GM12878 (cell line): ENCODE data around the gene TWIST1. TPM values are rescaled to one million over a fixed set of nuclear protein-coding genes. Genes with fewer than 3 reads are reported as not detected.

Source experiments
- ATAC-seq: fragments of 200-7000 bp; cut with Tn5 transposase; 3 replicates; pipeline ENCODE4 v1.9.1; 2020; ENCODE audit warnings: mild to moderate bottlenecking, moderate library complexity
- Bru-seq: library from RNA; stranded (reverse); fragments of 400-500 nt; gene quantifications from one replicate; lab custom pipeline; 2021; lab: Mats Ljungman, UMichigan
- BruChase-seq, 2 experiments: library from RNA; stranded (reverse); fragments of 400-500 nt; gene quantifications; one replicate each; lab custom pipeline; 2021; lab: Mats Ljungman, UMichigan
- BruUV-seq: library from RNA; stranded (reverse); fragments of 400-500 nt; replicated peaks from 2 replicates; lab custom pipeline; 2021; lab: Mats Ljungman, UMichigan
- CTCF ChIA-PET: fragments of 300-600 bp; sonication (Branson Sonifier 250); formaldehyde crosslinking; extraction: SDS; loops from one replicate; lab custom pipeline; 2021; ENCODE audit warnings: inconsistent platforms; lab: Yijun Ruan, JAX
- POLR2A ChIA-PET: fragments of 350-600 bp; formaldehyde crosslinking; extraction: SDS; loops from one replicate; lab custom pipeline; 2021; ENCODE audit warnings: inconsistent platforms; lab: Charles Lee
- RAD21 ChIA-PET: fragments of 300-600 bp; sonication (Branson Sonifier 250); formaldehyde crosslinking; loops from one replicate; lab custom pipeline; 2023; ENCODE audit warnings: antibody characterized with exemption; ENCODE audit not compliant: unreplicated experiment; lab: Charles Lee
- SMC1A ChIA-PET: fragments of 300-600 bp; sonication (Branson Sonifier 250); formaldehyde crosslinking; loops from one replicate; lab custom pipeline; 2023; ENCODE audit not compliant: unreplicated experiment, uncharacterized antibody; lab: Charles Lee
- DNase-seq: peaks from one replicate; pipeline ENCODE4 v3.0.0-alpha.2; 2011; ENCODE audit warnings: low read depth, low spot score
- FAIRE-seq: peaks from 3 replicates; lab custom pipeline; 2011; peaks lifted over from hg19 to GRCh38; lab: Jason Lieb, UNC
- H2AFZ ChIP-seq: 2 replicates; pipeline ENCODE4 v1.6.0; 2011; ENCODE audit warnings: low read depth, low read length, control low read depth; ENCODE audit not compliant: control insufficient read depth
- H3K27ac ChIP-seq: 2 replicates; pipeline ENCODE4 v1.5.1; 2011; ENCODE audit warnings: control low read depth; ENCODE audit not compliant: control insufficient read depth, insufficient read depth
- H3K27me3 ChIP-seq, 2 experiments: replicated peaks in 1 of 2; 2 replicates each; pipeline versions ENCODE4 v1.6.0 to v1.6.1; 2011; ENCODE audit warnings: low read length in 1 of 2; ENCODE audit not compliant: control insufficient read depth in 2 of 2, insufficient read depth in 2 of 2
- H3K36me3 ChIP-seq, 2 experiments: 2 replicates each; pipeline ENCODE4 v1.5.1; 2011; ENCODE audit warnings: low read length in 1 of 2; ENCODE audit not compliant: control insufficient read depth in 2 of 2, insufficient read depth in 2 of 2
- H3K4me1 ChIP-seq: 2 replicates; pipeline ENCODE4 v1.6.1; 2011; ENCODE audit warnings: mild to moderate bottlenecking, low read length, moderate library complexity, mixed read lengths; ENCODE audit not compliant: control insufficient read depth, insufficient read depth
- H3K4me2 ChIP-seq: 2 replicates; pipeline ENCODE4 v1.6.0; 2011; ENCODE audit warnings: control low read depth; ENCODE audit not compliant: control insufficient read depth, insufficient read depth
- H3K4me3 ChIP-seq: fragments of 200-600 bp; sonication (generic); 2 replicates; pipeline ENCODE4 v1.5.1; 2016
- H3K79me2 ChIP-seq: 2 replicates; pipeline ENCODE4 v1.6.0; 2011; ENCODE audit warnings: low read length; ENCODE audit not compliant: control insufficient read depth, insufficient read depth
- H3K9ac ChIP-seq: 2 replicates; pipeline ENCODE4 v1.8.0; 2011; ENCODE audit warnings: low read length, control low read depth, mixed read lengths; ENCODE audit not compliant: control insufficient read depth, insufficient read depth
- H3K9me3 ChIP-seq: replicated peaks from 3 replicates; pipeline ENCODE4 v1.5.1; 2011; ENCODE audit warnings: mild to moderate bottlenecking, low read length; ENCODE audit not compliant: control insufficient read depth, insufficient read depth
- H4K20me1 ChIP-seq: 2 replicates; pipeline ENCODE4 v1.6.0; 2011; ENCODE audit not compliant: control insufficient read depth, insufficient read depth
- DPF2 ChIP-seq: fragments of 450-650 bp; IDR thresholded peaks from 2 replicates; pipeline ENCODE4 v1.6.1; 2017; ENCODE audit warnings: mild to moderate bottlenecking
- FOXK2 ChIP-seq: fragments of 450-650 bp; IDR thresholded peaks from 2 replicates; pipeline ENCODE4 v1.6.1; 2017; ENCODE audit warnings: mild to moderate bottlenecking, moderate library complexity
- PRDM15 ChIP-seq: fragments of 450-650 bp; formaldehyde crosslinking; IDR thresholded peaks from 2 replicates; pipeline ENCODE4 v1.4.0; 2020; ENCODE audit warnings: mild to moderate bottlenecking, moderate library complexity
- RUNX3 ChIP-seq: IDR thresholded peaks from 2 replicates; pipeline ENCODE4 v1.6.1; 2012; ENCODE audit warnings: low read length, inconsistent platforms
- SUZ12 ChIP-seq: fragments of 200-600 bp; sonication (generic); IDR thresholded peaks from one replicate; pipeline ENCODE4 v1.6.1; 2018; ENCODE audit warnings: antibody characterized with exemption, mild to moderate bottlenecking; ENCODE audit not compliant: unreplicated experiment
- USF1 ChIP-seq: IDR thresholded peaks from 2 replicates; pipeline ENCODE4 v1.6.1; 2011; ENCODE audit warnings: borderline replicate concordance, low read depth, mild to moderate bottlenecking, moderate library complexity, mixed read lengths, low read length; ENCODE audit not compliant: insufficient read depth; ENCODE audit errors: extremely low read length
- ZSCAN29 ChIP-seq: fragments of 450-650 bp; IDR thresholded peaks from 2 replicates; pipeline ENCODE4 v1.6.1; 2017; ENCODE audit warnings: mild to moderate bottlenecking, moderate library complexity
- WGBS: methylation state at CpG from one replicate; pipeline ENCODE4 v1.1.6; 2016; ENCODE audit warnings: low lambda C conversion rate; ENCODE audit not compliant: insufficient replicate concordance, insufficient coverage; ENCODE audit errors: missing lambda C conversion rate; 5-methylcytosine and 5-hydroxymethylcytosine counted together
- in situ Hi-C: fragments of 300-500 bp; cut with MboI; formaldehyde crosslinking; loops from 9 replicates; pipeline ENCODE4 v1.14.3; 2018; ENCODE audit warnings: mixed read lengths
- intact Hi-C: fragments of 100-400 bp; cut with micrococcal nuclease; formaldehyde crosslinking; loops from one replicate; pipeline ENCODE4 v1.14.2; 2022; ENCODE audit not compliant: unreplicated experiment
- long read RNA-seq, 2 experiments: library from polyadenylated mRNA; unstranded; transcript quantifications; one replicate each; pipeline ENCODE4 v2.0.0, GENCODE V29; 2019 to 2020
- polyA minus RNA-seq, 3 experiments: library from RNA; depleted of rRNA, polyadenylated mRNA; stranded (reverse); fragments of >200 nt; gene quantifications; 2 replicates each; pipeline ENCODE4 v1.2.3, GENCODE V29; 2011
- polyA plus RNA-seq, 11 experiments: library from polyadenylated mRNA; depleted of rRNA in 4 of 11; unstranded in 6 of 11; stranded (reverse) in 5 of 11; fragments of >200 nt; fragmentation: Nextera tagmentation in 4 of 11; fragmentation: Illumina TruSeq in 1 of 11; extraction: Ambion mirVana in 4 of 11; extraction: Trizol in 1 of 11; gene quantifications; 1 replicate in 1 of 11; 2 replicates in 10 of 11; pipeline versions ENCODE4 v1.2.1 to v1.2.3, GENCODE V29; 2011 to 2016; ENCODE audit warnings: inconsistent platforms in 2 of 11, missing spikeins in 2 of 11, low read depth in 1 of 11
- total RNA-seq, 4 experiments: library from RNA; depleted of rRNA in 3 of 4; stranded (reverse); fragments of >200 nt in 3 of 4; fragmentation: Illumina TruSeq in 1 of 4; extraction: Trizol in 1 of 4; gene quantifications; 2 replicates each; pipeline versions ENCODE4 v1.2.1 to v1.2.3, GENCODE V29; 2013 to 2021

Gene TWIST1
- total RNA-seq (2013; cell fraction: nucleolus; rRNA removed) = not detected in 2 replicates
- total RNA-seq (2014; rRNA removed) = not detected in 2 replicates
- total RNA-seq (2014; rRNA removed; fragmentation: Illumina TruSeq; extraction: Trizol) = not detected in 2 replicates
- not detected in 2 replicates for total RNA-seq (2021)
- not detected for polyA plus RNA-seq (2011; ENCODE audit: low read depth)
- polyA plus RNA-seq (2011; rRNA removed) = not detected in 2 replicates
- not detected in 2 replicates for polyA plus RNA-seq (2011; cell fraction: cytosol; rRNA removed)
- not detected in 2 replicates for polyA plus RNA-seq (2011; cell fraction: nucleus; rRNA removed)
- not detected in 2 replicates for polyA plus RNA-seq (2012)
- not detected in 2 replicates for polyA plus RNA-seq (2014; fragmentation: Illumina TruSeq; extraction: Trizol)
- polyA plus RNA-seq (2014; fragmentation: Nextera tagmentation; extraction: Ambion mirVana) = not detected
- polyA plus RNA-seq (2014; rRNA removed) = not detected in 2 replicates
- not detected for polyA plus RNA-seq (2016; fragmentation: Nextera tagmentation; extraction: Ambion mirVana)
- polyA minus RNA-seq (2011; rRNA and poly(A)+ RNA removed) = not detected in 2 replicates
- polyA minus RNA-seq (2011; cell fraction: cytosol; rRNA and poly(A)+ RNA removed) = not detected in 2 replicates
- polyA minus RNA-seq (2011; cell fraction: nucleus; rRNA and poly(A)+ RNA removed) = not detected in 2 replicates
- Bru-seq, nascent RNA = not detected
- not detected for BruChase-seq, experiment 1, labeled RNA remaining after a 6-hour chase
- BruChase-seq, experiment 2, labeled RNA remaining after a 2-hour chase = not detected
- long read RNA-seq, experiment 1 = 0 reads
- long read RNA-seq, experiment 2 = 0 reads

GRCh38 chr7:19117091-19117869, at the start of gene TWIST1:
Gene TWIST1 (minus strand): TSS chr7:19117636. CDS start chr7:19117321, 315 bp downstream.
- in situ Hi-C loops = loop anchor here (25.0 kb wide), 1 partner anchor 545 kb away; no protein-coding TSS in a partner anchor
- WGBS = 24% methylated on average over 25 of the region's 91 CpGs
- POLR2A ChIA-PET = no interaction called here
- H3K9ac ChIP-seq = no peak within 1 kb of the TSS
- no peak within 1 kb of the TSS for H3K27ac ChIP-seq
- no peak within 1 kb of the TSS for H3K4me3 ChIP-seq
- no peaks in the 10 kb centered on the region for H3K36me3 ChIP-seq
- RAD21 ChIA-PET = no interaction called here
- H3K9me3 ChIP-seq = no peaks in the 10 kb centered on the region
- CTCF ChIA-PET = no interaction called here
- no peaks in the 10 kb centered on the region for H3K4me1 ChIP-seq
- SMC1A ChIA-PET = no interaction called here
- no peaks in the 10 kb centered on the region for H4K20me1 ChIP-seq
- no peak for DNase-seq
- no peak within 1 kb of the TSS; the same call in 1 of the 2 replicates for H2AFZ ChIP-seq
- peak within 1 kb of the TSS; percentile 31; the same call in 1 of the 2 replicates for H3K4me2 ChIP-seq
- intact Hi-C loops = no loop called here
- no peak for FAIRE-seq
- 0 out of 3 replicates have a peak, but pooled peaks have one; percentile 20 for ATAC-seq
- TF ChIP-seq FOXK2 = no peak
- no peak for TF ChIP-seq DPF2
- TF ChIP-seq ZSCAN29 = no peak
- peak; percentile 70 for TF ChIP-seq SUZ12
- no peak for TF ChIP-seq USF1
- no peak for TF ChIP-seq RUNX3
- TF ChIP-seq PRDM15 = no peak
- BruUV-seq = no TSS peak
- H3K79me2 ChIP-seq = no peaks in the 10 kb centered on the region
- peaks cover 7 to 21% of the 10 kb centered on the region in 2 experiments for H3K27me3 ChIP-seq
